B cell (primary cell): ENCODE measurements around the gene MTLN. TPM values are rescaled to one million over a fixed set of nuclear protein-coding genes. Genes with fewer than 3 reads are reported as not detected.

Experiments used
- ATAC-seq: fragments of 200-7000 bp; cut with Tn5 transposase; one replicate; pipeline ENCODE4 v1.10.0; 2021; ENCODE audit warnings: low read depth, mild to moderate bottlenecking, moderate number of reproducible peaks, moderate library complexity
- CTCF ChIA-PET: fragments of 350-600 bp; sonication (Branson Sonifier 250); formaldehyde crosslinking; loops from one replicate; lab custom pipeline; 2021; ENCODE audit warnings: antibody characterized with exemption, inconsistent platforms; lab: Charles Lee
- POLR2A ChIA-PET: fragments of 350-600 bp; sonication (Branson Sonifier 250); formaldehyde crosslinking; loops from one replicate; lab custom pipeline; 2021; ENCODE audit warnings: antibody characterized with exemption; lab: Charles Lee
- DNase-seq: peaks from one replicate; pipeline ENCODE4 v3.0.0; 2013
- H2AFZ ChIP-seq: 2 replicates; pipeline ENCODE4 v1.6.1; 2012; ENCODE audit warnings: mild to moderate bottlenecking, low read depth, low read length; ENCODE audit not compliant: insufficient read depth, poor library complexity, severe bottlenecking
- H3K27ac ChIP-seq, 2 donors: 1 replicate in 1 of 2; 2 replicates in 1 of 2; pipeline ENCODE4 v1.5.1; 2012 to 2013; ENCODE audit warnings: low read length in 2 of 2, mild to moderate bottlenecking in 2 of 2, moderate library complexity in 1 of 2
- H3K27me3 ChIP-seq, 4 experiments: fragments of 200-600 bp in 1 of 4; sonication (generic) in 1 of 4; replicated peaks in 1 of 4; 1 replicate in 2 of 4; 2 replicates in 2 of 4; pipeline versions ENCODE4 v1.6.1 to v1.7.0; 2013 to 2016; ENCODE audit warnings: low read length in 3 of 4, mild to moderate bottlenecking in 2 of 4, mixed read lengths in 1 of 4, moderate library complexity in 1 of 4; ENCODE audit not compliant: insufficient read depth in 4 of 4, control insufficient read depth in 3 of 4; ENCODE audit errors: control extremely low read depth in 1 of 4
- H3K36me3 ChIP-seq, 2 experiments: replicated peaks in 1 of 2; 1 replicate in 1 of 2; 2 replicates in 1 of 2; pipeline versions ENCODE4 v1.6.1 to v1.7.1; 2013; ENCODE audit warnings: low read length in 1 of 2; ENCODE audit not compliant: insufficient read depth in 2 of 2, control insufficient read depth in 1 of 2; ENCODE audit errors: control extremely low read depth in 1 of 2, extremely low read depth in 1 of 2
- H3K4me1 ChIP-seq, 2 donors: fragments of 200-600 bp in 1 of 2; sonication (generic) in 1 of 2; 1 replicate in 1 of 2; 2 replicates in 1 of 2; pipeline versions ENCODE4 v1.5.1 to v1.6.1; 2013 to 2017; ENCODE audit warnings: low read length in 2 of 2; ENCODE audit not compliant: control insufficient read depth in 2 of 2, insufficient read depth in 2 of 2
- H3K4me2 ChIP-seq: replicated peaks from 2 replicates; pipeline ENCODE3; 2012; ENCODE audit warnings: mild to moderate bottlenecking, low read depth, low read length; ENCODE audit not compliant: poor library complexity, severe bottlenecking
- H3K4me3 ChIP-seq, 5 experiments: fragments of 200-600 bp in 1 of 5; sonication (generic) in 1 of 5; 1 replicate in 3 of 5; 2 replicates in 2 of 5; pipeline versions ENCODE4 v1.5.1 to v1.7.0; 2011 to 2016; ENCODE audit warnings: low read length in 4 of 5, mild to moderate bottlenecking in 4 of 5, low read depth in 2 of 5, control low read depth in 1 of 5, moderate library complexity in 1 of 5; ENCODE audit not compliant: insufficient read depth in 1 of 5; ENCODE audit errors: control extremely low read depth in 1 of 5, extremely low read depth in 1 of 5
- H3K79me2 ChIP-seq: fragments of 200-600 bp; sonication (generic); one replicate; pipeline ENCODE4 v1.6.0; 2016; ENCODE audit warnings: low read length; ENCODE audit not compliant: control insufficient read depth, insufficient read depth
- H3K9ac ChIP-seq: fragments of 200-600 bp; sonication (generic); 2 replicates; pipeline ENCODE4 v1.6.1; 2017; ENCODE audit warnings: mild to moderate bottlenecking, low read length, moderate library complexity
- H3K9me3 ChIP-seq, 3 donors: one replicate each; pipeline versions ENCODE4 v1.6.1 to v1.7.1; 2013; ENCODE audit warnings: low read length in 2 of 3; ENCODE audit not compliant: control insufficient read depth in 2 of 3, insufficient read depth in 1 of 3; ENCODE audit errors: control extremely low read depth in 1 of 3
- H4K20me1 ChIP-seq: 2 replicates; pipeline ENCODE4 v1.6.0; 2012; ENCODE audit warnings: mild to moderate bottlenecking, low read length; ENCODE audit not compliant: insufficient read depth, control insufficient read depth, poor library complexity, severe bottlenecking
- H3K27ac Mint-ChIP-seq: one replicate; pipeline ENCODE4 v1.8.0; 2021; ENCODE audit warnings: mixed read lengths
- H3K27me3 Mint-ChIP-seq: one replicate; pipeline ENCODE4 v1.8.0; 2021; ENCODE audit warnings: mixed read lengths
- H3K4me1 Mint-ChIP-seq: one replicate; pipeline ENCODE4 v1.8.0; 2021; ENCODE audit warnings: mixed read lengths
- H3K4me3 Mint-ChIP-seq: one replicate; pipeline ENCODE4 v1.8.0; 2021; ENCODE audit warnings: mixed read lengths
- H3K9me3 Mint-ChIP-seq: one replicate; pipeline ENCODE4 v1.8.0; 2022; ENCODE audit warnings: mixed read lengths; ENCODE audit not compliant: insufficient read depth
- CTCF ChIP-seq: fragments of 200-600 bp; IDR thresholded peaks from one replicate; pipeline ENCODE4 v1.8.0; 2022; ENCODE audit warnings: antibody characterized with exemption, mild to moderate bottlenecking
- EZH2 ChIP-seq: IDR thresholded peaks from 2 replicates; pipeline ENCODE4 v1.6.1; 2012; ENCODE audit warnings: borderline replicate concordance, low read depth, mild to moderate bottlenecking, moderate library complexity, low read length; ENCODE audit not compliant: insufficient read depth, poor library complexity, severe bottlenecking
- WGBS: methylation state at CpG from one replicate; pipeline ENCODE4 v1.1.5; 2013; ENCODE audit warnings: missing lambda C conversion rate; ENCODE audit not compliant: insufficient coverage; 5-methylcytosine and 5-hydroxymethylcytosine counted together
- intact Hi-C: fragments of 100-400 bp; cut with micrococcal nuclease; formaldehyde crosslinking; loops from one replicate; pipeline ENCODE4 v1.10.0; 2022
- polyA plus RNA-seq: library from polyadenylated mRNA; depleted of rRNA; stranded (reverse); fragments of >200 nt; gene quantifications from 2 replicates; pipeline ENCODE4 v1.2.3, GENCODE V29; 2012
- total RNA-seq, 2 donors: library from RNA; stranded (reverse); fragments of 120-200 nt in 1 of 2; gene quantifications; 1 replicate in 1 of 2; 2 replicates in 1 of 2; pipeline versions ENCODE4 v1.2.3 to v1.2.4, GENCODE V29; 2013 to 2022

The MTLN gene
- total and polyA plus RNA-seq, 2 donors (not counting 1 experiment from before 2014, with no cell fraction given): 23.2 to 27.2 TPM

GRCh38 chr2:110173523-110173922, 38.8 kb downstream of the MTLN start:
- CTCF ChIA-PET: no interaction called here
- TF ChIP-seq EZH2 (no peak), CTCF (no peak)
- no peak overlapping the region for H3K27ac Mint-ChIP-seq
- Histone ChIP-seq H3K4me3 (no peak overlapping the region), H3K9me3 (no peaks in the 10 kb centered on the region), H3K36me3 (no peaks in the 10 kb centered on the region), H3K4me2 (no peak overlapping the region), H4K20me1 (no peaks in the 10 kb centered on the region), H2AFZ (no peak overlapping the region), H3K27me3 (peaks cover 0 to 3% (median 0%) of the 10 kb centered on the region in 4 experiments), H3K9ac (no peak overlapping the region), H3K79me2 (no peaks in the 10 kb centered on the region), H3K27ac (no peak overlapping the region), H3K4me1 (no peaks in the 10 kb centered on the region)
- intact Hi-C loops: no loop called here
- POLR2A ChIA-PET: no interaction called here
- ATAC-seq (no peak), DNase-seq (no peak)
- H3K4me1 Mint-ChIP-seq: peaks cover 7% of the 10 kb centered on the region
- H3K9me3 Mint-ChIP-seq: no peaks in the 10 kb centered on the region
- no peaks in the 10 kb centered on the region for H3K27me3 Mint-ChIP-seq
- WGBS: no CpG with 5 or more reads among the region's 1 CpG
- H3K4me3 Mint-ChIP-seq: no peak overlapping the region

- H3K36me3 ChIP-seq: no peaks in the 10 kb centered on the region
- no peak overlapping the region for H3K9ac ChIP-seq
- no peaks in the 10 kb centered on the region for H3K9me3 Mint-ChIP-seq
- no peak overlapping the region for H3K27ac Mint-ChIP-seq
- no peak overlapping the region for H3K27ac ChIP-seq
- H3K27me3 Mint-ChIP-seq: no peaks in the 10 kb centered on the region
- no peaks in the 10 kb centered on the region for H3K4me1 ChIP-seq
- H3K4me3 Mint-ChIP-seq: no peak overlapping the region
- no peaks in the 10 kb centered on the region for H4K20me1 ChIP-seq
- intact Hi-C loops: no loop called here
- DNase-seq: no peak
- no peak for ATAC-seq
- POLR2A ChIA-PET: no interaction called here
- H3K9me3 ChIP-seq: no peaks in the 10 kb centered on the region
- H3K4me1 Mint-ChIP-seq: peaks cover 7% of the 10 kb centered on the region
- CTCF ChIA-PET: no interaction called here
- no peak overlapping the region for H2AFZ ChIP-seq
- H3K79me2 ChIP-seq: no peaks in the 10 kb centered on the region
- 100% methylated on average over 4 of the region's 6 CpGs for WGBS
- no peak overlapping the region for H3K4me2 ChIP-seq
- H3K4me3 ChIP-seq: no peak overlapping the region
- TF ChIP-seq CTCF: no peak
- no peak for TF ChIP-seq EZH2
- H3K27me3 ChIP-seq: peaks cover 0 to 3% (median 0%) of the 10 kb centered on the region in 4 experiments
These were observed 39.8 kb downstream of the MTLN start for GRCh38 chr2:110172506-110172905.
